Activated T-cell treated with anti-CD3 and anti-CD28 coated beads, Interleukin-2, amount 50 U/mL, for 48 hours (primary cell): Measurements from ENCODE around the gene B3GNT8.
"Not testable (repeated sequence)": the region's sequence is repeated elsewhere in the genome, so short reads cannot be mapped to it uniquely, and the experiment has no call there.

Source experiments
- DNase-seq, 2 experiments: peaks; one replicate each; pipeline ENCODE4 v3.0.0-alpha.2; 2020

The B3GNT8 gene

GRCh38 chr19:41413947-41414346, 13.2 kb downstream of the B3GNT8 start:
- DNase-seq = no peak

- no peak for DNase-seq
These were observed 14.2 kb downstream of the B3GNT8 start for GRCh38 chr19:41412953-41413352.

- no peak for DNase-seq
These were observed 15.3 kb downstream of the B3GNT8 start for GRCh38 chr19:41411968-41412265.

GRCh38 chr19:41411100-41411967, 15.8 kb downstream of the B3GNT8 start:
- no peak for DNase-seq

- DNase-seq = no peak
These were observed 16.7 kb downstream of the B3GNT8 start for GRCh38 chr19:41410336-41411054.

GRCh38 chr19:41409288-41409687, 17.9 kb downstream of the B3GNT8 start:
- no peak for DNase-seq

GRCh38 chr19:41408846-41409245, 18.3 kb downstream of the B3GNT8 start:
- DNase-seq = not testable (repeated sequence)

- no peak for DNase-seq
These were observed 18.9 kb downstream of the B3GNT8 start for GRCh38 chr19:41408256-41408655.

- DNase-seq = no peak
These were observed 19.9 kb downstream of the B3GNT8 start for GRCh38 chr19:41407271-41407670.

- DNase-seq = no peak
These were observed 21.4 kb downstream of the B3GNT8 start for GRCh38 chr19:41405776-41406175.

GRCh38 chr19:41403181-41403970, 23.8 kb downstream of the B3GNT8 start:
- DNase-seq = no peak

GRCh38 chr19:41402010-41402409, 25.2 kb downstream of the B3GNT8 start:
- DNase-seq = no peak

- no peak for DNase-seq
These were observed 25.7 kb downstream of the B3GNT8 start for GRCh38 chr19:41401483-41401882.

- DNase-seq = no peak
These were observed 27.6 kb downstream of the B3GNT8 start for GRCh38 chr19:41399525-41399924.

- DNase-seq = no peak
These were observed 28.1 kb downstream of the B3GNT8 start for GRCh38 chr19:41399091-41399490.

GRCh38 chr19:41398598-41398997, 28.6 kb downstream of the B3GNT8 start:
- no peak for DNase-seq

GRCh38 chr19:41398050-41398418, 29.1 kb downstream of the B3GNT8 start:
- DNase-seq = peak in 1 of 2 experiments; percentile 27

- peak; percentile 99 for DNase-seq
These were observed 29.8 kb downstream of the B3GNT8 start, which contains the start of the genes BCKDHA and EXOSC5 for GRCh38 chr19:41397086-41398049. Gene BCKDHA (plus strand): TSS chr19:41397818. CDS start chr19:41397828, 10 bp downstream. Gene EXOSC5 (minus strand): TSS chr19:41397359. CDS start chr19:41397328, 31 bp downstream.

- no peak for DNase-seq
These were observed 31.8 kb downstream of the B3GNT8 start for GRCh38 chr19:41395355-41395754.

GRCh38 chr19:41392775-41393174, 34.4 kb downstream of the B3GNT8 start:
- DNase-seq = no peak

GRCh38 chr19:41391618-41392017, 35.6 kb downstream of the B3GNT8 start:
- no peak for DNase-seq

GRCh38 chr19:41386442-41386841, 40.7 kb downstream of the B3GNT8 start:
- no peak for DNase-seq
